ENCODE data around the gene PPP1R1B.

Gene PPP1R1B

DNA sequence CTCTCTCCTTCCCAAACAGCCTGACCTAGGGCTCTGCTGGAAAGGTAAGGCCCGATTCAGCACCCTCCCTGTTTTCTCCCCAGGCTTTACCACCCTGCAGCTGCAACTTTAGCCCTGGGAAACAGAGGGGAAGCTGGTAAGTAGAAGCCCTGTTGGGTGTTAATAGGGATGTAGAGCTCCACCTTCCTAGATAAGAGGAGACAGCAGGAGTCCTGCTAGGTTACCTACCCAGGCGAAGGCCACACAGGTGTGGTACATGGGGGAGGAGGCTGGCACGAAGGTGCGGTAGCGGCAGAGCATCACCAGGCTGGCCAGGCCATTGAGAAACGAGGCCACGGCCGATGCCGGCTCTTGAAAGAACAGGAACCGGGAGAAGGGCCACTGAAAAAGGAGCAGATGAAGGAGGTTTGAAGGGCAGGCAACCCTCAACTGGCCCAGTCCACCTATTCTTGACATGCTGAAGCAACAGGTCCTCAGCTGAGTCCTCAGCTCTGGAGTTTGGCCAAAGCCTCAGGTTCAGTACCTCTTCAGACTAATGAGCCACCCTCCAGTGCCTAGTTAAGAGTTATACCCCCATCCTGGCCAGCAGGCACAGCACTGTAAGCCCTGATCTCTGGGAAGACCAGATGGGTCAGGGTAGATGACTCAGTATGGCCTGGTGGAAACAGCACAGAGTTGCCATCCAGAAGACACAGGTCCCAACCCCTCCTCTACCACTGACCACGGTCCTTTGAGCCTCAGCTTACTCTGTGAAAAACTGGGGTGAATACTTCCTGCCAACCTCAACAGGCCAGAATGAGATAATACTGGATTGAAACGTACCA, 57.8 kb downstream of the PPP1R1B start:
- DNase-seq (ENCODE audit: low spot score), result no peak
